Fibroblast of the aortic adventitia (primary cell): ENCODE measurements around the gene CTXND1. TPM values are rescaled to one million over a fixed set of nuclear protein-coding genes. Genes with fewer than 3 reads are reported as not detected.

Experiments used
- DNase-seq: peaks from one replicate; pipeline ENCODE4 v3.0.0-alpha.2; 2010; ENCODE audit warnings: low read depth
- H3K4me3 ChIP-seq: 2 replicates; pipeline ENCODE4 v1.5.1; 2011; ENCODE audit warnings: low read depth, mild to moderate bottlenecking, control low read depth, low read length, moderate library complexity
- total RNA-seq: library from RNA; depleted of rRNA; stranded (reverse); fragments of >200 nt; gene quantifications from 2 replicates; pipeline ENCODE4 v1.2.3, GENCODE V29; 2012; ENCODE audit warnings: low replicate concordance
- TF ChIP-seq, protein P1 (sequence below): IDR thresholded peaks from 2 replicates; pipeline ENCODE4 v1.5.1; 2011; ENCODE audit warnings: mild to moderate bottlenecking, low read length, control low read depth, inconsistent platforms; ENCODE audit not compliant: insufficient read depth

CTXND1 gene
- total RNA-seq, 1 donor: not detected

DNA sequence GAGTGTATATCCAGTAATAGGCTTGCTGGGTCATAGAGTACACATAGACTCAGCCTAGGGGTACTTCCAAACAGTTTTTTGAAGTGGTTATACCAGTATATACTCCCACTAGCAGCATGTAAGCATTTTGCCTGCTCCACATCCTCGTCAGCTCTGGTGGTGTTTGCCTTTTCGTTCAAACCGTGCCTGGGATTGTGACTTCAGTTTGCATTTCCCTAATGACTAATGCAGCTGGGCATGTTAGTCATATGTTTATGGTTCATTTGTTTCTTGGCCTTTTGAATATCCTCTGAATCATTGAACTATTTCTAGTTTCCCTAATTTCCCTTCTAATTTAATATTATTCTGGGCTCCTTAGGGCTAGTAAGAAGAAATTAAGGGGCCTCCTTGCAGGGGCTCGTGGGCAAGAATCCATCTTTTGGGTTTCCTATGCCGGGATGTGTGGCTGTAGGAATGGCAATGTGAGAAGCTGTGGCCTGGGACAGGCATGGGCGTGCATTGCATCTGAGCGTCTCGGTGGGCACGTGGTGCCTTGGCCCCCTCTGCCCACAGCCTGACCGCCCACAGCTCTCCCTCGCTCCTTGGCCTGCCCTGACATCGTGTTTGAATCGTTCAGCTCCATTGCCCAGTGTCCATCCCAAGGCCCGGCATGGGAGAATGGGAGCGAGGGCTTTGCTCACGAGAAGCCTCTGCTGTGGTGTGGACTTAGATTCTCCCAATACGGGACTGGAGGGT is 72.8 kb downstream of the CTXND1 start:
- peak; percentile 86 for DNase-seq
- TF ChIP-seq, protein P1, sequence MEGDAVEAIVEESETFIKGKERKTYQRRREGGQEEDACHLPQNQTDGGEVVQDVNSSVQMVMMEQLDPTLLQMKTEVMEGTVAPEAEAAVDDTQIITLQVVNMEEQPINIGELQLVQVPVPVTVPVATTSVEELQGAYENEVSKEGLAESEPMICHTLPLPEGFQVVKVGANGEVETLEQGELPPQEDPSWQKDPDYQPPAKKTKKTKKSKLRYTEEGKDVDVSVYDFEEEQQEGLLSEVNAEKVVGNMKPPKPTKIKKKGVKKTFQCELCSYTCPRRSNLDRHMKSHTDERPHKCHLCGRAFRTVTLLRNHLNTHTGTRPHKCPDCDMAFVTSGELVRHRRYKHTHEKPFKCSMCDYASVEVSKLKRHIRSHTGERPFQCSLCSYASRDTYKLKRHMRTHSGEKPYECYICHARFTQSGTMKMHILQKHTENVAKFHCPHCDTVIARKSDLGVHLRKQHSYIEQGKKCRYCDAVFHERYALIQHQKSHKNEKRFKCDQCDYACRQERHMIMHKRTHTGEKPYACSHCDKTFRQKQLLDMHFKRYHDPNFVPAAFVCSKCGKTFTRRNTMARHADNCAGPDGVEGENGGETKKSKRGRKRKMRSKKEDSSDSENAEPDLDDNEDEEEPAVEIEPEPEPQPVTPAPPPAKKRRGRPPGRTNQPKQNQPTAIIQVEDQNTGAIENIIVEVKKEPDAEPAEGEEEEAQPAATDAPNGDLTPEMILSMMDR: no peak
- H3K4me3 ChIP-seq: no peak overlapping the region

GRCh38 chr15:80177156-80177555 is 74.9 kb downstream of the CTXND1 start:
- no peak for DNase-seq
- TF ChIP-seq, protein P1: no peak
- no peak overlapping the region for H3K4me3 ChIP-seq

GRCh38 chr15:80176443-80176842 is 75.6 kb downstream of the CTXND1 start:
- no peak for DNase-seq
- TF ChIP-seq, protein P1: no peak
- no peak overlapping the region for H3K4me3 ChIP-seq

- TF ChIP-seq, protein P1: no peak
- no peak overlapping the region for H3K4me3 ChIP-seq
- no peak for DNase-seq
Measured at GRCh38 chr15:80175436-80175835, 76.6 kb downstream of the CTXND1 start.

GRCh38 chr15:80174017-80174746 is 77.8 kb downstream of the CTXND1 start:
- TF ChIP-seq, protein P1: no peak
- H3K4me3 ChIP-seq: no peak overlapping the region
- peak; percentile 91 for DNase-seq

DNA sequence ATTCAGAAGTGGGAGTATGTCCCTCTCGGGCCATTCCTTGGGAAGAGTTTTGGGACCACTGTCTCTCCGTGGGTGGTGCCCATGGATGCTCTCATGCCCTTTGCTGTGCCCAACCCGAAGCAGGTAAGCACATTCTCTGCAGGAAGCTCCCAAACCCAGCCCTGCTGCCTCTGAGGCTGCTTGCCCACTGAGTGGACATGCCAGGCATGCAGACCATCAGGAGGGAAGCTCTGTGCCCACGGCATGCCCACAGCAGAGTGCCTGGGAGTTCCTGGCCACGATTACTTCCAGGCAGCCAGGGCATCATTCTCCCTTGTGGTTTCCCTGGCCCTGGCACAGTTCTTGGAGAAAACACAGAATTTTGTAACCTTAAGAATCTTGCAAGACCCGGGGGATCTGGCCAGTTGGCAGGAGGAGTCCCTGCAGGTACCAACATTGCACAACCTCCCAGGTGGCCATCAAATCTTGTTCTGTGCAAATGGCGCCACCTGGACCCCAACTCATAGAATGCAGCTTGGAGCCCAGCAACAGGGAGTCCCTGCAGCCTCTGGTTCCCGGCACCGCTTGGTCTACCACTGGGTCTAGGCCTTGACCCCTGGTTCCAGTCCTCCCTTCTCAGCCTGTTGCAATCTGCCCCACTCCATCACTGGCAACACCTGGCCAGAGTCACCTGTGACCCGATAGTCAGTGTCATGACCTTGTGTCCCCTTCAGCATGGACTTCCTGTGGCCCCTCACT is 78.8 kb downstream of the CTXND1 start:
- no peak overlapping the region for H3K4me3 ChIP-seq
- DNase-seq: peak; percentile 59
- TF ChIP-seq, protein P1: peak; percentile 80
